C1 segment of cervical spinal cord (tissue), 14 donors: ENCODE results near the gene RBMY1A1.
"Not testable (repeated sequence)": the region's sequence is repeated elsewhere in the genome, so short reads cannot be mapped to it uniquely, and the experiment has no call there.

ENCODE experiments used
- DNase-seq, 14 donors: peaks; one replicate each; lab custom pipeline; 2025; lab: John Stamatoyannopoulos, UW

Gene RBMY1A1

DNA sequence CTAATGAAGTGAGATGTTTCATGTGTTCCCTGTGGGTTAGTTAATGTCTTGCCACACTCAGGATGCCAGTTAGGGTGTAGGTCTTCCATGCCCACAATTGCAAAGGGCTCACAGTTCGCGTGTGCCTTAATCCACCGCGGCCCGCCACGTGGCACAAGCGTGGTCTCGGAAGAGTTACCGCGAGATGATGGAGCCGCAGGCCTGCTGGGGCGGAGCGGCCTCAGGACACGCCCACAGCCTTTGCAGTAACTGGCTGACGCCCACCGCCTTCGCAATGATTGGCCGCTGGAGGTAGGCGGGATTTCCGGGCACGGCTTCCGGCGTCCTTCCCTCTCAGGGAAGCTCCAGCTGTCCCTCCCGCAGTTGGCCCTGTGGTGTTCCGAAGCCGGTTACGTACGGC, at the start of gene RBMY1A1:
TSS of gene RBMY1A1 (plus strand) at position 301 of the 400 bp plus-strand sequence. CDS start 2,013 bp downstream, outside the sequence.
- not testable (repeated sequence) for DNase-seq

GRCh38 chrY:21511038-21511437, 23.6 kb upstream of the RBMY1A1 start, which contains the start of gene RBMY1B:
Gene RBMY1B, plus strand, starts transcription at chrY:21511338. Its CDS starts 2,013 bp downstream, at chrY:21513351.
- not testable (repeated sequence) for DNase-seq

GRCh38 chrY:21559316-21559984, 24.8 kb downstream of the RBMY1A1 start:
- not testable (repeated sequence) for DNase-seq

DNA sequence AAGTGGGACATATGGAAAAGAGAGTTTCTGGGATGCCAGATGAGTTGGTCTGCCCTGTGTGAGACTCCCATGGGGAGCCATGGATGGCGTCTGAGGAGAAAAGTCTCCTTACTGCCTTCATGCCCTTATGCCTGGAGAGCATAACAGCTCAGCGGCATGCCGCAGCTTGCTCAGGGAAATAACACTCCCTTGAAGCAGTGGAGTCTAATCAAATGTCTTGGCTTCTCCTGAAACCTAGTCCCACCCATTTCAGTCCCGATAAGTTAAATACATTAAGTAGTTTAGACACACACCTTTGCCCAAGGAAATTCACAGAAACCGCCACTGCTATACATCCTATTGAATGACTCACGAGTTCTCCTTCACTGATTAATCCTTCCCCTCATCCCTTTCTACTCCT, 50.8 kb downstream of the RBMY1A1 start:
- no peak for DNase-seq

GRCh38 chrY:21586454-21586853, 51.8 kb downstream of the RBMY1A1 start:
- DNase-seq, result not testable (repeated sequence)

GRCh38 chrY:21592059-21592458, 57.4 kb downstream of the RBMY1A1 start:
- DNase-seq, result no peak

- DNase-seq, result not testable (repeated sequence)
Observed at GRCh38 chrY:21596287-21596686, 61.6 kb downstream of the RBMY1A1 start.
